ENCODE results near the gene TMEM11. TPM values are rescaled to one million over a fixed set of nuclear protein-coding genes. Genes with fewer than 3 reads are reported as not detected.

The TMEM11 gene
- polyA plus RNA-seq (2013, experiment 1 of 2; ENCODE audit: insufficient read length) = 31.9 TPM
- 23.9 TPM for polyA plus RNA-seq (2013, experiment 2 of 2; ENCODE audit: insufficient read length)

- DNase-seq = peak; percentile 95
Observed at GRCh38 chr17:21214015-21214776, at the start of gene TMEM11. Gene TMEM11, minus strand, starts transcription at chr17:21214161. Its CDS starts 9 bp downstream, at chr17:21214152.

GRCh38 chr17:21263376-21263775 lies 49.4 kb upstream of the TMEM11 start:
- no peak for DNase-seq

GRCh38 chr17:21262259-21262993 lies 48.5 kb upstream of the TMEM11 start:
- no peak for DNase-seq

- no peak for DNase-seq
Observed at GRCh38 chr17:21258593-21258992, 44.6 kb upstream of the TMEM11 start.

- no peak for DNase-seq
Observed at GRCh38 chr17:21253646-21254441, 39.9 kb upstream of the TMEM11 start.

- peak; percentile 79 for DNase-seq
Observed at GRCh38 chr17:21252796-21253645, 39.1 kb upstream of the TMEM11 start, which contains the start of gene NATD1. Gene NATD1, minus strand, starts transcription at chr17:21253410. Its CDS starts 146 bp downstream, at chr17:21253264.

- DNase-seq = no peak
Observed at GRCh38 chr17:21252289-21252795, 38.4 kb upstream of the TMEM11 start.

GRCh38 chr17:21251337-21252010 lies 37.5 kb upstream of the TMEM11 start:
- DNase-seq = no peak

- DNase-seq = no peak
Observed at GRCh38 chr17:21250854-21251253, 36.9 kb upstream of the TMEM11 start.

- DNase-seq = no peak
Observed at GRCh38 chr17:21249920-21250703, 36.2 kb upstream of the TMEM11 start.

GRCh38 chr17:21249086-21249795 lies 35.3 kb upstream of the TMEM11 start:
- DNase-seq = no peak

GRCh38 chr17:21248500-21248899 lies 34.5 kb upstream of the TMEM11 start:
- no peak for DNase-seq

- no peak for DNase-seq
Observed at GRCh38 chr17:21247552-21248258, 33.7 kb upstream of the TMEM11 start.

- DNase-seq = no peak
Observed at GRCh38 chr17:21246698-21247097, 32.7 kb upstream of the TMEM11 start.

- no peak for DNase-seq
Observed at GRCh38 chr17:21245639-21246084, 31.7 kb upstream of the TMEM11 start.

GRCh38 chr17:21243516-21244303 lies 29.7 kb upstream of the TMEM11 start:
- DNase-seq = no peak

- no peak for DNase-seq
Observed at GRCh38 chr17:21242780-21243515, 29.0 kb upstream of the TMEM11 start.
